GM13976 (cell line): ENCODE data around the gene MEAF6.
"Not testable (repeated sequence)": the region's sequence is repeated elsewhere in the genome, so short reads cannot be mapped to it uniquely, and the experiment has no call there.

Experiments used
- DNase-seq: peaks from one replicate; pipeline ENCODE4 v3.0.0; 2012; ENCODE audit warnings: low spot score
- in situ Hi-C: fragments of 300-500 bp; cut with MboI; formaldehyde crosslinking; loops from one replicate; pipeline ENCODE4 v1.12.0; 2022; ENCODE audit warnings: low sequenced_read_pairs, mixed read lengths, inconsistent platforms; ENCODE audit not compliant: unreplicated experiment
- TF ChIP-seq, protein P1 (sequence below): IDR thresholded peaks from 2 replicates; pipeline ENCODE4 v1.5.1; 2012; ENCODE audit warnings: borderline replicate concordance, mild to moderate bottlenecking; ENCODE audit not compliant: insufficient read depth; ENCODE audit errors: extremely low read depth, missing control alignments, control extremely low read depth

The MEAF6 gene

DNA sequence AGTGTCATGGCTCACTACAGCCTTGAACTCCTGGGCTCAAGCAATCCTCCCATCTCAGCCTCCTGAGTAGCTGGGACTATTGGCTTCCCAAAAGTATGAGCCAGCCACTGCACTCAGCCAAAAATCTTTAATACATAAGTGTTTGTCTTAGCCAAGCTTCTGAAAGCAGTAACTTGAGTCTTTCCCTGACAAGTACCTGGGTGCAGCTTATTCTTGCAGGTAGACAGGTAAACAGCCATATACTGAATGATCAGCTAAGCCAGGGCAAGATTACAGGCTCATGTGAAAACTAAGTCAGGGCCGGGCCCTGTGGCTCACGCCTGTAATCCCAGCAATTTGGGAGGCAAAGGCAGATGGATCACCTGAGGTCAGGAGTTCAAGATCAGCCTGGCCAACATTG lies 7.8 kb downstream of the MEAF6 start:
- TF ChIP-seq, protein P1, sequence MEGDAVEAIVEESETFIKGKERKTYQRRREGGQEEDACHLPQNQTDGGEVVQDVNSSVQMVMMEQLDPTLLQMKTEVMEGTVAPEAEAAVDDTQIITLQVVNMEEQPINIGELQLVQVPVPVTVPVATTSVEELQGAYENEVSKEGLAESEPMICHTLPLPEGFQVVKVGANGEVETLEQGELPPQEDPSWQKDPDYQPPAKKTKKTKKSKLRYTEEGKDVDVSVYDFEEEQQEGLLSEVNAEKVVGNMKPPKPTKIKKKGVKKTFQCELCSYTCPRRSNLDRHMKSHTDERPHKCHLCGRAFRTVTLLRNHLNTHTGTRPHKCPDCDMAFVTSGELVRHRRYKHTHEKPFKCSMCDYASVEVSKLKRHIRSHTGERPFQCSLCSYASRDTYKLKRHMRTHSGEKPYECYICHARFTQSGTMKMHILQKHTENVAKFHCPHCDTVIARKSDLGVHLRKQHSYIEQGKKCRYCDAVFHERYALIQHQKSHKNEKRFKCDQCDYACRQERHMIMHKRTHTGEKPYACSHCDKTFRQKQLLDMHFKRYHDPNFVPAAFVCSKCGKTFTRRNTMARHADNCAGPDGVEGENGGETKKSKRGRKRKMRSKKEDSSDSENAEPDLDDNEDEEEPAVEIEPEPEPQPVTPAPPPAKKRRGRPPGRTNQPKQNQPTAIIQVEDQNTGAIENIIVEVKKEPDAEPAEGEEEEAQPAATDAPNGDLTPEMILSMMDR = no peak
- in situ Hi-C loops = no loop called here
- DNase-seq = no peak

DNA sequence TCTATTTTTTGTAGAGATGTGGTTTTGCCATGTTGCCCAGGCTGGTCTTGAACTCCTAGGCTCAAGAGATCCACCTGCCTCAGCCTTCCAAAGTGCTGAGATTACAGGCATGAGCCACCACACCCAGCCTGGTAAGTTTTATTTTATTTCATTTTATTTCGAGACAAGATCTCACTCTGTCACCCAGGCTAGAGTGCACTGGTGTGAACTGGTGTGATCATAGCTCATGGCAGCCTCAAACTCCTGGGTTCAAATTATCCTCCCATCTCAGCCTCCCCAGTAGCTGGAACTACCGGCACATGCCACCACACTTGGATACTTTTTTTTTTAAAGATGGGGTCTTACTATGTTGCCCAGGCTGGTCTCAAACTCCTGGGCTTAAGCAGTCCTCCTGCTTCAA lies 11.8 kb downstream of the MEAF6 start:
- DNase-seq, in situ Hi-C loops: not testable (repeated sequence)

DNA sequence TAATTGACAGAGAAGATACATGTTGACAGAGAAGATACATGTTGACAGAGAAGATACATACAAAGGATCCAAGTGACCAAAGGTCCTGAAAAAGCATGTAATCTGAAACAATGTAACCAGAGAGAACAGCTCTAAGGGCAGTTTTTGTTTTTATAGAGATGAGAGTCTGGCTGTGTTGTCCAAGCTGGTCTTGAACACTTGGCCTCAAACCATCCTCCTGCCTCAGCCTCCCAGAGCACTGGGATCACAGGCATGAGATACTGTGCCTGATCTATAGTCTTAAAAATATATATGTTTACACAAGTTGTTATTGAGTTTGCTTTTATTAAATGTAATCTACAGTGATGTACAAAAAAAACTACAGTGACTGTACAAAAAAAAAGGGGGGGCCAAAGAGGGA lies 12.5 kb downstream of the MEAF6 start:
- in situ Hi-C loops = no loop called here
- TF ChIP-seq, protein P1 = no peak
- no peak for DNase-seq

DNA sequence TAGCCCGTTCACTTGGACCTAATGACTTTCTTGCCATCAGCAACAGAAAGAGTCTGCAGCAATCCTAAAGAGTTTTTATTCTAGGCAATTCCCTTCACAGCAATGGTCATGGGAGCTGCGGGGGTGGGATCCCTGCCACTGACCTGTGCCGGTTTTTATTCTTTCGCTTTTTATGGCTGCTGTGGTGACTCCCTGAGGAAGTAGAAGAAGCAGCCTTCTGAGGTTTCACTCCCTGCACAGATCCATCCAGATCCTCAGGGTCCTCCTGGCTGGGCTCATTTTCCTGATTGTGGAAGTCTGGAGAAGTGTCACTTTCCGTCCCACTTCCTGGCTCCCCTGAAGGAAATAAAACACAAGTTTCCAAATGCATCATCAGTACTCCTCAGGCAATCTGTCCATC lies 12.9 kb downstream of the MEAF6 start:
- no peak for DNase-seq
- TF ChIP-seq, protein P1 = no peak
- in situ Hi-C loops = no loop called here

DNA sequence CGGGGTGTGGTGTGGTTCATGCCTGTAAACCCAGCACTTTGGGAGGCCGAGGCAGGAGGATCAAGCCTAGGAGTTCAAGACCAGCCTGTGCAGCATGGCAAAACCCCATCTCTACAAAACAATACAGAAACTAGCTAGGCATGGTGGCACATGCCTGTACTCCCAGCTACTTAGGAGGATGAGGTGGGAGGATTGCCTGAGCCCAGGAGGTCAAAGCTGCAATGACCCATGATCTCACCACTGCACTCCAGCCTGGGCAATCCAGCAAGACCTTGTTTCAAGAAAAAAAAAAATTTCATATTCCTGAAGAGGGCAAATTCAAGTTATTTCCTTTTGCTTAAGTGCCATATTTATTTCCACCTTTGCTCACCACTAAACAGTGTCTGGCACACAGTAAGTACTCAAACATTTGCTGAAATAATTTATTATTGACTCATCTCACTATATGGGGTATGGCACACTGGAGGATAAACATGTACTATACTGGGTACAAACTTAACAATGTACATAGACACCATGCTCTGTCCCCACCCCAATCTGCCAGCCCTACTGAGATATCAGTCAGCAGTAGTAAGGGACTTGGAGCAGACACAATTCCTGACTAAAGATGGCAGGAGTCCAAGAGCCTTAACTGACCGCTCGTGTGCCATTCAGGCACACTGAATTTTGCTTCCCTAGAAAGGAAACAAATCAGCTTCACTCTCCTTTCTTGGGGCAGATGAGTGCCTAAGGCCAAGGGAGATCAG lies 15.5 kb downstream of the MEAF6 start:
- DNase-seq = no peak
- in situ Hi-C loops = no loop called here
- TF ChIP-seq, protein P1 = no peak

DNA sequence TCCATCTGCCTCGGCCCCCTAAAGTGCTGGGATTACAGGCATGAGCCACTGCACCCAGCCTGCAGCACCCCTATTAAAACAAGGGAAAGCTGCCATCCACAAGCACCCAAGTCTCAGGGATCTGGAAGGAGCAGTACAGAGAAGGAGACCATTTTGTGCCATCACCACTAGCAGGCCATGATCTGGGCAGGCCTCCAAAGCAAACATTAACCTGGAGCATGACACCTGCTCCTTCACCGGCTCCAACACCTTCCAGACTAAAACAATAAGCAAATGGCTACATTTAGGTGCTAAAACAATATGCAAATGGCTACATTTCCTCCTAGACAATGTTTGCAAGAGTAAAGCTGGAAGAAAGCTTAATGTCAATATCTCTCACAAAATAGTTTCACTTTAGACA lies 16.7 kb downstream of the MEAF6 start:
- no peak for DNase-seq
- TF ChIP-seq, protein P1 = no peak
- in situ Hi-C loops = no loop called here

DNA sequence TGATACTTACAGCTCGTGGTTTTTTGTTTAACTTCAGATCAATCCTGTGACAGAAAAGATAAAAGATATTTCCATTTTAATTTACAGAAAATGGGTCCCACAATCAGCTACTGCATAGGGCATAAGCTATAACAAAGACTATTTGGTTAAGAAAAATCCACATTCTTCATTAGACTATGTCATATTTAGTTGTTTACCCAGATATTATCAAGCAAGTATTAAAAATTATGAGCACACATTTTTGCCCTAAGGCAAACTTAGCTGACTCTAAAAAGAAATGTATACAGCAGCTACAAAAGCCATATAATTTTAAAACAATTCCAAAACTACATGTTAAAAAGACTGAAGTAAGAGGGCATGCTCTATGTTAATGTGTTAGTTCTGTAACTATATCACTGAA lies 18.7 kb downstream of the MEAF6 start:
- DNase-seq = no peak
- TF ChIP-seq, protein P1 = no peak
- in situ Hi-C loops = no loop called here
